ENCODE data around the gene MTHFD2L. TPM values are rescaled to one million over a fixed set of nuclear protein-coding genes. Genes with fewer than 3 reads are reported as not detected.

MTHFD2L gene
- total RNA-seq, 2 donors from 2014 or later, result 13.2 to 13.8 TPM

DNA sequence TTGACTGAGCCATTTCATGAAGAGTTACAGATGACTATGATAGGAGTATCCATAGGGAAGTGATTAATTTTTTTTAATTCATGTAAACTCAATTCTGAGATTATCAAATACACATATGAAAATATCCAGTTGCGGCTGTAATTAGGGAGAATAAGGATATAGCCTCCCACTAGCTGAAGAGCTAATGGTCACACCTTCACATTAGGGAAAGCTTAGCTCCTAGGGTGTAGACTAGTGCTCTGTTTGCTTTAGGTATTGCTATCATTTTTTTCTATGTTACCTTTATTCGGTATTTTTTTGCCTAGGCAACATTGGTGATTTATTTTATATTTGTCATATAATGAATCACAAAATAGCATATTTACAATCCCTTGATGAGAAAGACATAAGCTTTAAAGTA lies 110.7 kb downstream of the MTHFD2L start:
- Histone ChIP-seq H3K4me3 (no peak overlapping the region), H3K27me3 (no peaks in the 10 kb centered on the region), H3K27ac (no peak overlapping the region), H3K9me3 (no peaks in the 10 kb centered on the region), H3K4me1 (peaks cover 5% of the 10 kb centered on the region), H3K36me3 (replicated peaks in 1 of 2; ENCODE audit: insufficient read depth in 1 of 2, low read depth in 2 of 2) (no peaks in the 10 kb centered on the region)
- WGBS, 2 donors, result 89 to 92% methylated on average over 2 of the region's 2 CpGs
- no peak for ATAC-seq
- TF ChIP-seq POLR2A (IDR thresholded peaks at IDR 0.05), result no peak
- no peak for TF ChIP-seq CTCF (IDR thresholded peaks at IDR 0.05)
- intact Hi-C loops (cut with DNase I), result no loop called here
- DNase-seq, result no peak

- H3K9me3 ChIP-seq, result no peaks in the 10 kb centered on the region
- DNase-seq (no peak), ATAC-seq (no peak)
- 60 to 72% methylated on average over 3 of the region's 3 CpGs for WGBS, 2 donors
- H3K4me1 ChIP-seq, result peaks cover 2% of the 10 kb centered on the region
- intact Hi-C loops (cut with DNase I), result no loop called here
- H3K27ac ChIP-seq, result no peak overlapping the region
- no peaks in the 10 kb centered on the region for H3K36me3 ChIP-seq (replicated peaks in 1 of 2; ENCODE audit: insufficient read depth in 1 of 2, low read depth in 2 of 2)
- H3K4me3 ChIP-seq, result no peak overlapping the region
- H3K27me3 ChIP-seq, result no peaks in the 10 kb centered on the region
- TF ChIP-seq CTCF (IDR thresholded peaks at IDR 0.05), result no peak
- TF ChIP-seq POLR2A (IDR thresholded peaks at IDR 0.05), result no peak
Observed at GRCh38 chr4:74278490-74278889, 120.6 kb downstream of the MTHFD2L start.

- Histone ChIP-seq H3K4me3 (no peak overlapping the region), H3K27ac (no peak overlapping the region), H3K9me3 (no peaks in the 10 kb centered on the region), H3K27me3 (no peaks in the 10 kb centered on the region), H3K36me3 (replicated peaks in 1 of 2; ENCODE audit: insufficient read depth in 1 of 2, low read depth in 2 of 2) (no peaks in the 10 kb centered on the region), H3K4me1 (peaks cover 8% of the 10 kb centered on the region)
- TF ChIP-seq CTCF (IDR thresholded peaks at IDR 0.05) (no peak), POLR2A (IDR thresholded peaks at IDR 0.05) (no peak)
- intact Hi-C loops (cut with DNase I), result no loop called here
- DNase-seq (no peak), ATAC-seq (no peak)
- WGBS, 2 donors, result 95 to 96% methylated on average over 3 of the region's 3 CpGs
Observed at GRCh38 chr4:74279716-74280115, 121.8 kb downstream of the MTHFD2L start.

DNA sequence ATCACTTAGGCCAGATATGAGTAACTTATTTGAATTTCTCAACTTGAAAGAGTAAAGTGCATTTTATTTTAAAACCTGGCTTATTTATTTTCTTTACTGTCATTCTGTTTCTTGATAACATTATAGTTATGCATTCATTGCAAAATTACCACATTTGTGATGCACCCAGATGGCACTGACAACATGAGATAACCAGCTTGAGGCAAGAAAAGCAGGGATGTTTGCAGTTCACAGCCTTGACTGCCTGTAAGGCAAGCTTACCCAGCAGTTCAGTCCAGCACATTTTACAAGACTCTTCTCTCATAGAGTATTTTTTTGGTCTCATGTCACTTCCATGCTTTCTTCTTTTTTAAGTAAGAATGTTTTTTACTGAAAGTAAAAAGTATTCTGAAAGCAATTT lies 125.0 kb downstream of the MTHFD2L start:
- Histone ChIP-seq H3K27me3 (no peaks in the 10 kb centered on the region), H3K4me3 (no peak overlapping the region), H3K36me3 (replicated peaks in 1 of 2; ENCODE audit: insufficient read depth in 1 of 2, low read depth in 2 of 2) (no peaks in the 10 kb centered on the region), H3K27ac (no peak overlapping the region), H3K4me1 (peaks cover 8% of the 10 kb centered on the region), H3K9me3 (no peaks in the 10 kb centered on the region)
- DNase-seq, result no peak
- ATAC-seq, result no peak
- no peak for TF ChIP-seq CTCF (IDR thresholded peaks at IDR 0.05)
- TF ChIP-seq POLR2A (IDR thresholded peaks at IDR 0.05), result no peak
- intact Hi-C loops (cut with DNase I), result no loop called here

DNA sequence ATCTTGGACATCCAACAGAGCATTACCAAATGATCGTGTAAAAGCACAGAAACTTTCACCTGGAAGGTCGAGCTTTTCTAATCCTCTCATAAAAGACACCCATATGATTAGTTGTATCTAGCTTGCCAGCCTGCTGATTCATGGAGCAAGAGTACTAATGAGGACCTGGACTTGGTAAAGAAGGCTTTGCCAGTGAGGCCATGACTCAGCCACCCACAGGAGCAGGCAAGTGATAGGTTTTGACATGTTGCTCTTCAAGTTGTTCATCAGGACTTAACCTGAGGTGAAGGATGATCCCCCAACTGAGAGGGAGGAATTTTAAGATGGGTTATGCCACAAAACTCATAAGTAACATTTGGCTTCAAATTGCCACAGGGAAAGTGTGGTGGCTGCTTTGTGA lies 125.7 kb downstream of the MTHFD2L start:
- H3K4me3 ChIP-seq, result no peak overlapping the region

More for the DNA sequence above, 125.7 kb downstream of the MTHFD2L start:
- 78 to 87% methylated on average over 2 of the region's 2 CpGs for WGBS, 2 donors
- intact Hi-C loops (cut with DNase I), result no loop called here
- peaks cover 8% of the 10 kb centered on the region for H3K4me1 ChIP-seq
- ATAC-seq (no peak), DNase-seq (no peak)
- no peak for TF ChIP-seq CTCF (IDR thresholded peaks at IDR 0.05)
- TF ChIP-seq POLR2A (IDR thresholded peaks at IDR 0.05), result no peak
- no peaks in the 10 kb centered on the region for H3K9me3 ChIP-seq
- no peaks in the 10 kb centered on the region for H3K36me3 ChIP-seq (replicated peaks in 1 of 2; ENCODE audit: insufficient read depth in 1 of 2, low read depth in 2 of 2)
- H3K27me3 ChIP-seq, result no peaks in the 10 kb centered on the region
- no peak overlapping the region for H3K27ac ChIP-seq

Measured in body of pancreas (tissue), 4 donors.